GM12891 (cell line): ENCODE results near the gene LIMA1.

ENCODE experiments used
- POLR2A ChIP-seq: IDR thresholded peaks from 2 replicates; pipeline ENCODE4 v1.6.1; 2011; ENCODE audit warnings: low read depth, low read length, control low read depth
- POLR2AphosphoS5 ChIP-seq: IDR thresholded peaks from 2 replicates; pipeline ENCODE4 v1.6.1; 2011; ENCODE audit warnings: low read depth, low read length, control low read depth
- POU2F2 ChIP-seq: IDR thresholded peaks from 2 replicates; pipeline ENCODE4 v1.6.1; 2011; ENCODE audit warnings: low read depth, mild to moderate bottlenecking, control low read depth, low read length, moderate library complexity
- TAF1 ChIP-seq: IDR thresholded peaks from 2 replicates; pipeline ENCODE4 v1.6.1; 2011; ENCODE audit warnings: low read depth, low read length, control low read depth

- TF ChIP-seq POLR2A: no peak
- no peak for TF ChIP-seq TAF1
- no peak for TF ChIP-seq POU2F2
- no peak for TF ChIP-seq POLR2AphosphoS5
These were observed 116.6 kb downstream of the LIMA1 start for GRCh38 chr12:50166799-50167048.
